ENCODE measurements around the gene C11orf16. TPM values are rescaled to one million over a fixed set of nuclear protein-coding genes. Genes with fewer than 3 reads are reported as not detected.
A peak's percentile ranks its signal among the peaks of the same experiment; 100 is the strongest.

The C11orf16 gene
- total and polyA plus RNA-seq, 2 of the 4 experiments (the other 2 are of a cell fraction): not detected

DNA sequence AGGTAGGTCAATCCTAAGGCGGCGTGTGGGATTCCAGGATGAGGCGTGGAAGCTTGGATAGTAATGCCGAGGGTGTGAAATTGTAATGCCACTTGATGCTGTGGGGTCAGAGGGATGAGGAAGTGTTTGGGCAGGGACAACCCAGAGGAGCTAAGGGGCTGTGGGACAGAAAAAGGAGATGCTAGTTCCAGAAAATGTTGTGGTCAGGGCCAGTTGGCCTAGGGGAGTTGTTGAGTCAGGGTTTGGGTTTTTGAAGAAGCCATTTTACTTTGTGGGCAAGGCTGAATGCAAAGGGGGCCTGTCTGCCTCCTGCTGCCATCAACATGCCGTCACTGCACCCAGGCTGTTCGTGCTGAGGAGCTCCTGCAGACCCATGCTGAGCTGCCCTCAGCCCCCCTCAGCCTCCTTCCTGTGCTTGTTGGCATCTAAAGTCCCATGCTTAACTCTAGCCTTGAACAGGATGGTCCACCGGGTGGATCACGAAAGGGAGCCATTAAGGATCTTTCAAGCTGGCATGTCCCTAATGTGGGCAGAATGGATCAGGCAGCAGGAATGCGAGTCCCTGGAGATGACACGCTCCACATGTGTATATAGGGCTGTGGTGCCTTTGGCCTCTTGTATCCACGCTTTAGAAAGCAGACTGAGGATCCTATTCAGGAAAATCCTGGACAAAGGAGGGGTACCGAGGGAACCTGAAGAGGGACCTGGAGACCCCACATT lies 2.1 kb downstream of the C11orf16 start:
- Histone ChIP-seq H3K27ac (ENCODE audit: insufficient read depth, low read length) (no peak overlapping the region), H3K9ac (ENCODE audit: low read depth, low read length) (no peak overlapping the region), H4K20me1 (ENCODE audit: insufficient read depth, low read length) (no peaks in the 10 kb centered on the region), H3K14ac (replicated peaks; ENCODE audit: low read depth, low read length) (no peak overlapping the region), H3K27me3 (ENCODE audit: control insufficient read depth, insufficient read depth, low read length) (no peaks in the 10 kb centered on the region), H2AFZ (replicated peaks; ENCODE audit: low read length, poor library complexity) (no peak overlapping the region), H3K9me3 (ENCODE audit: control insufficient read depth, insufficient read depth, low read length) (no peaks in the 10 kb centered on the region), H3K36me3 (ENCODE audit: control insufficient read depth, insufficient read depth, low read length) (no peaks in the 10 kb centered on the region), H3K9me1 (ENCODE audit: insufficient read depth, low read length) (peaks cover 20% of the 10 kb centered on the region; the same call in 1 of the 2 replicates), H3K4me2 (ENCODE audit: low read depth, low read length) (no peak overlapping the region), H2BK15ac (ENCODE audit: low read depth, low read length) (no peak overlapping the region), H2BK120ac (ENCODE audit: low read depth, low read length) (no peak overlapping the region), H3K4me3 (ENCODE audit: insufficient read depth, low read depth, low read length) (no peak overlapping the region), H2BK5ac (ENCODE audit: low read depth, low read length, poor library complexity, severe bottlenecking) (no peak overlapping the region), H4K8ac (ENCODE audit: low read depth in 2 of 2, low read length in 2 of 2) (no peak overlapping the region), H4K91ac (ENCODE audit: insufficient read depth, low read depth, low read length) (no peak overlapping the region), H3K4me1 (ENCODE audit: control insufficient read depth, insufficient read depth, low read length) (peaks cover 9% of the 10 kb centered on the region), H4K5ac (ENCODE audit: low read depth, low read length) (no peak overlapping the region), H3K56ac (ENCODE audit: extremely low read depth, insufficient read depth, low read length) (no peak overlapping the region), H3K4ac (ENCODE audit: low read depth, low read length) (0 out of 2 replicates have a peak overlapping the region, but pooled peaks have one; percentile 13), H3K79me1 (ENCODE audit: low read depth in 1 of 2, low read length in 2 of 2) (no peaks in the 10 kb centered on the region), H3K18ac (ENCODE audit: low read depth, low read length) (no peak overlapping the region), H3K23ac (ENCODE audit: low read depth, low read length) (no peak overlapping the region), H2BK20ac (ENCODE audit: low read depth, low read length) (peak overlapping the region; percentile 26), H2AK5ac (ENCODE audit: low read depth, low read length) (peak overlapping the region; percentile 40; the same call in 1 of the 2 replicates), H2AK9ac (replicated peaks; ENCODE audit: low read depth, low read length, poor library complexity) (no peak overlapping the region)
- dilution Hi-C loops (cut with HindIII; ENCODE audit: low sequenced_read_pairs, unreplicated experiment) (no loop called here), intact Hi-C loops (cut with micrococcal nuclease) (no loop called here), in situ Hi-C loops (cut with MboI; ENCODE audit: low sequenced_read_pairs) (no loop called here)
- ChIA-PET CTCF (no interaction called here), POLR2A (ENCODE audit: unreplicated experiment) (interaction anchor here (0.6 kb wide), 1 partner anchor 48 kb away, joined by 5 read pairs; no protein-coding TSS in a partner anchor)
- DNase-seq (no peak), ATAC-seq (ENCODE audit: low read depth) (no peak)
- TF ChIP-seq CHD1 (IDR thresholded peaks at IDR 0.05; ENCODE audit: low read depth, low read length): no peak
- TF ChIP-seq MXI1 (IDR thresholded peaks at IDR 0.05; ENCODE audit: borderline replicate concordance, low read depth, low read length): no peak
- TF ChIP-seq RCOR1 (IDR thresholded peaks at IDR 0.05; ENCODE audit: insufficient replicate concordance, low read length): no peak
- no peak for TF ChIP-seq RAD21 (IDR thresholded peaks at IDR 0.05; ENCODE audit: low read length)
- TF ChIP-seq RFX5 (IDR thresholded peaks at IDR 0.05; ENCODE audit: low read depth, low read length): no peak
- BruUV-seq (replicated peaks): no TSS peak
- WGBS, 2 experiments (ENCODE audit: extremely low coverage in 2 of 2, insufficient read length in 1 of 2): no CpG with 5 or more reads among the region's 12 CpGs

Data from IMR-90 (cell line).